SK-N-SH treated with all-trans-retinoic acid at 6 μM for 48 hours (cell line): Measurements from ENCODE around the gene SIRT5.

ENCODE experiments used
- ATAC-seq: fragments of 200-7000 bp; cut with Tn5 transposase; 3 replicates; pipeline ENCODE4 v1.9.1; 2020; ENCODE audit warnings: mild to moderate bottlenecking, moderate library complexity
- ARNTL ChIP-seq: fragments of 450-650 bp; formaldehyde crosslinking; IDR thresholded peaks from 2 replicates; pipeline ENCODE4 v1.5.0; 2020; ENCODE audit warnings: low read depth, mild to moderate bottlenecking, moderate library complexity, borderline replicate concordance
- BACH2 ChIP-seq: fragments of 250-450 bp; sonication (Bioruptor Pico); IDR thresholded peaks from 2 replicates; pipeline ENCODE4 v1.9.0; 2021; ENCODE audit warnings: mild to moderate bottlenecking, borderline replicate concordance
- CSDC2 ChIP-seq: fragments of 250-450 bp; sonication (Bioruptor Pico); IDR thresholded peaks from 2 replicates; pipeline ENCODE4 v1.5.0; 2020; ENCODE audit warnings: mild to moderate bottlenecking, moderate library complexity
- CSRNP3 ChIP-seq: fragments of 250-450 bp; sonication (Bioruptor Pico); IDR thresholded peaks from 2 replicates; pipeline ENCODE4 v1.5.1; 2021; ENCODE audit warnings: mild to moderate bottlenecking, moderate library complexity
- ESRRG ChIP-seq: fragments of 250-450 bp; sonication (Bioruptor Pico); IDR thresholded peaks from 2 replicates; pipeline ENCODE4 v1.6.1; 2021; ENCODE audit warnings: mild to moderate bottlenecking
- GLIS3 ChIP-seq: fragments of 250-450 bp; sonication (Bioruptor Pico); IDR thresholded peaks from 2 replicates; pipeline ENCODE4 v1.5.0; 2020; ENCODE audit warnings: mild to moderate bottlenecking, moderate library complexity
- ISL1 ChIP-seq: fragments of 250-450 bp; sonication (Bioruptor Pico); IDR thresholded peaks from 2 replicates; pipeline ENCODE4 v2.1.2; 2022; ENCODE audit warnings: mild to moderate bottlenecking, moderate library complexity
- OSR1 ChIP-seq: fragments of 250-450 bp; sonication (Bioruptor Pico); IDR thresholded peaks from 2 replicates; pipeline ENCODE4 v1.8.0; 2022; ENCODE audit warnings: moderate library complexity, mild to moderate bottlenecking, inconsistent platforms
- PATZ1 ChIP-seq: fragments of 250-450 bp; sonication (Bioruptor Pico); IDR thresholded peaks from 2 replicates; pipeline ENCODE4 v1.8.0; 2020; ENCODE audit warnings: mild to moderate bottlenecking, moderate library complexity, borderline replicate concordance
- POU6F1 ChIP-seq: fragments of 250-450 bp; sonication (Bioruptor Pico); IDR thresholded peaks from 2 replicates; pipeline ENCODE4 v1.8.0; 2021; ENCODE audit warnings: low read depth, mild to moderate bottlenecking, moderate library complexity, borderline replicate concordance
- PPARA ChIP-seq: fragments of 250-450 bp; sonication (Bioruptor Pico); IDR thresholded peaks from 2 replicates; pipeline ENCODE4 v1.5.0; 2020; ENCODE audit warnings: mild to moderate bottlenecking, borderline replicate concordance
- RARB ChIP-seq: fragments of 250-450 bp; sonication (Bioruptor Pico); IDR thresholded peaks from 2 replicates; pipeline ENCODE4 v1.8.0; 2021; ENCODE audit warnings: mild to moderate bottlenecking, moderate library complexity
- TCF4 ChIP-seq: fragments of 250-450 bp; sonication (Bioruptor Pico); IDR thresholded peaks from 2 replicates; pipeline ENCODE4 v1.8.0; 2021; ENCODE audit warnings: mild to moderate bottlenecking, moderate library complexity, borderline replicate concordance
- TOX ChIP-seq: fragments of 250-450 bp; sonication (Bioruptor Pico); IDR thresholded peaks from 2 replicates; pipeline ENCODE4 v1.8.0; 2021; ENCODE audit warnings: mild to moderate bottlenecking, moderate library complexity, borderline replicate concordance
- TSHZ2 ChIP-seq: fragments of 250-450 bp; sonication (Bioruptor Pico); IDR thresholded peaks from 2 replicates; pipeline ENCODE4 v1.5.0; 2020; ENCODE audit warnings: mild to moderate bottlenecking, moderate library complexity
- ZFP3 ChIP-seq: fragments of 250-450 bp; sonication (Bioruptor Pico); IDR thresholded peaks from 2 replicates; pipeline ENCODE4 v1.5.0; 2020; ENCODE audit warnings: mild to moderate bottlenecking, moderate library complexity
- ZFP30 ChIP-seq: fragments of 450-650 bp; formaldehyde crosslinking; IDR thresholded peaks from 2 replicates; pipeline ENCODE4 v1.5.0; 2022; ENCODE audit warnings: mild to moderate bottlenecking, moderate library complexity
- ZNF565 ChIP-seq: fragments of 450-650 bp; formaldehyde crosslinking; conservative IDR thresholded peaks from 2 replicates; pipeline ENCODE4 v1.5.0; 2020; ENCODE audit warnings: low read depth, mild to moderate bottlenecking, moderate library complexity
- ZNF70 ChIP-seq: fragments of 450-650 bp; formaldehyde crosslinking; IDR thresholded peaks from 2 replicates; pipeline ENCODE4 v1.5.0; 2020; ENCODE audit warnings: mild to moderate bottlenecking, moderate library complexity
- ZNF8 ChIP-seq: fragments of 450-650 bp; formaldehyde crosslinking; IDR thresholded peaks from 2 replicates; pipeline ENCODE4 v1.5.0; 2020; ENCODE audit warnings: mild to moderate bottlenecking, moderate library complexity

Gene SIRT5

GRCh38 chr6:13558718-13559117, 15.7 kb upstream of the SIRT5 start:
- ATAC-seq, result no peak
- TF ChIP-seq PPARA (CRISPR knock-in tag) (no peak), OSR1 (CRISPR knock-in tag) (no peak), TOX (CRISPR knock-in tag) (no peak), ZNF8 (CRISPR knock-in tag) (no peak), PATZ1 (no peak), ISL1 (no peak), ZNF565 (CRISPR knock-in tag) (no peak), BACH2 (CRISPR knock-in tag) (no peak), ESRRG (CRISPR knock-in tag) (no peak), ARNTL (CRISPR knock-in tag) (no peak), GLIS3 (no peak), TSHZ2 (CRISPR knock-in tag) (no peak), CSRNP3 (no peak)
- TF ChIP-seq, all 23 proteins: peak for 0

GRCh38 chr6:13559251-13559650, 15.2 kb upstream of the SIRT5 start:
- TF ChIP-seq ZNF70 (CRISPR knock-in tag) (no peak), ZNF565 (CRISPR knock-in tag) (no peak), BACH2 (CRISPR knock-in tag) (no peak), RARB (CRISPR knock-in tag) (no peak), TOX (CRISPR knock-in tag) (no peak), POU6F1 (CRISPR knock-in tag) (no peak), PATZ1 (no peak), ISL1 (no peak), CSRNP3 (no peak), ZFP3 (no peak)
- TF ChIP-seq, all 23 proteins: peak for 0
- no peak for ATAC-seq

- no peak for ATAC-seq
- no peak for TF ChIP-seq PATZ1
- TF ChIP-seq CSRNP3, result no peak
- TF ChIP-seq CSDC2 (CRISPR knock-in tag), result no peak
- TF ChIP-seq TCF4 (CRISPR knock-in tag), result no peak
- no peak for TF ChIP-seq ZNF565 (CRISPR knock-in tag)
- no peak for TF ChIP-seq ZFP30 (CRISPR knock-in tag)
- no peak for TF ChIP-seq ZFP3
- TF ChIP-seq BACH2 (CRISPR knock-in tag), result no peak
- no peak for TF ChIP-seq ISL1
Observed at GRCh38 chr6:13559968-13560650, 14.3 kb upstream of the SIRT5 start.
